Superior temporal gyrus (tissue), 1 donor: ENCODE results near the gene SOCS3.
"Not testable (repeated sequence)": the region's sequence is repeated elsewhere in the genome, so short reads cannot be mapped to it uniquely, and the experiment has no call there.

Experiments
- DNase-seq: peaks from one replicate; pipeline ENCODE4 v3.0.0-alpha.2; 2016; ENCODE audit errors: extremely low spot score

The SOCS3 gene

DNA sequence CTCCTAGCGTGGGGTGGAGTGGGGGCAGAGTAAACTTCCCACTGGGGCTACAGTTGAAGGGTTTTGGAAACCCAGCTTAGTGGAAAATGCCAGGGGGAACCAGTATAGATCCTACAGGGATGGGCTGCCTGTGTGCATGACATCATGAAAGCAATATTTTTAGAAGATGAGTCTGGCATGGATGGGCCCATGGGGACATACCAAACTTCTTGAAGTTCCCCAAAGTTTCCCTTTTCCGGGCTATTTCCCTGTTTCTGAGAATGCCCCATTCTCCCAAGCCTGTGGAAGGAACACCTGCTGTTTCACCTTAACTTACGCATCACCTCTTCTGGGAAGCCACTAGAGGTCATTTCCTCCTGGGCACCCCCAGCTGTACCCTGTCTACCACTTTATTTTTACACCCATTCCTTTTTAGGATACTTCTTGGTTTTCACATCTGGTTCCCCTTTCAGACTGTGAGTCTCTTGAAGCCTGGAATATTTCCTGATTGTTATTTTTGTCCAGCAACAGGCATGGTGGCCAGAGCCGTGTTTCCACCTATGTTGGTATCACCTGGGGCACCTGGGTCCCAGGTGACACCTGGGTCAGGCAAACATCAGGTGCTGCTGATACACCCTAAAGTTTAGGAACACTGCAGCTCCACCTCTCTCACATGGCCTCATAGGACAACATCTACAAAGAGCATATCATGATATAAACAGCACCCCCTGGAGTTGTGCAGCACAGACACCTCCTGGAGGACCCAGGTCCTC is 9.8 kb downstream of the SOCS3 start:
- no peak for DNase-seq

DNA sequence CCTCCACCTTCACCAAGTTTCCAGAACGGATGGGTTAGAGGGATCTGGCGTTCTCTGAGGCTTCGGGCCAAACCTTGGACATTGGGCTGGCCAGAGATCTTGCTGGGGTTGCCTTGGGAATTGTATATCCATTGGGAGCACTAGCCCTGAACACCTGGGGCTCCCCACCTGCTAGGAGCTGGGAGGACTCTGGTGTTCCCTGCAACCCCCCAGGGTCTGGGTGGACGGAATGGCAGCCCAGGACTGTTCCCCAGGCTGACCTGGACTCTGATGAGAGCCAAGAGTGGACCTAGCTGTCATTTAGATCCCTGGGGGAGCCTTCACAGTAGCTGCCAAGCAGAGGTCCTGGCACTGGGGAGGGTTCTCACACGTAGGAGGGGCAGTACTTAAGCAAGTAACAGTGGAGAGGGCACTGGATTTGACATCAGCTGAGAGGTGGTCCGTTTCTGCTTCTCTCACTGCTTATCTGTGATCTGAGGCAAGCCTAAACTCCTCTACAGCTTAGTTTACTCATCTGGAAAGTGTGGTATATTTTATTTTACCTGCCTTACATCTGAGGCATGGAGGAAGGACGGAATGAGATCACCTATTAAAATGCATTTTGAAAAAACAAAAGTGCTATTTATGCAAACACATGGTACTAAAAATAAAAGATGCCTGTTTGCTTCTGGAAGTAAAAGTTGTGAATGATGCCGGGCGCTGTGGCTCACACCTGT is 11.7 kb downstream of the SOCS3 start:
- DNase-seq: no peak

DNA sequence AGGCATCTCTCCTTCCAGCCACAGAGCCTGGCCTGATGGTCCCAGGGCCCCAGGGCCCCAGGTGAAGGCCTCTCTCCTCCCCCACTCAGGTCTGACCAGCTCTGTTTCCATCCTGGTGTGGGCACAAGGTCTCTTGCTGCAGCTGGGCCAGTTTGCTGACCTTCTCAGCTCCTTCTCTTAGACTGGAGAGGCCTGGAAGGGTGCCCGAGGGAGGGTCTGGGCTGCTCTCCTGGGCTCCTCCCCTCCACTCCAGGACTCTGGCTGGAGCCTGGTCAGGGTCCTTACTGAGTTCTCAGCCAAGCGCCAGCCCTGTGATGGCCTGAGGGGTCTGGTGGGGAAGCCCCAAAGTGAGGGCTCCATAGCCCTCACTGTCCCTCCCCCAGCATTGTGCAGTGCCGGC is 12.4 kb downstream of the SOCS3 start:
- no peak for DNase-seq

DNA sequence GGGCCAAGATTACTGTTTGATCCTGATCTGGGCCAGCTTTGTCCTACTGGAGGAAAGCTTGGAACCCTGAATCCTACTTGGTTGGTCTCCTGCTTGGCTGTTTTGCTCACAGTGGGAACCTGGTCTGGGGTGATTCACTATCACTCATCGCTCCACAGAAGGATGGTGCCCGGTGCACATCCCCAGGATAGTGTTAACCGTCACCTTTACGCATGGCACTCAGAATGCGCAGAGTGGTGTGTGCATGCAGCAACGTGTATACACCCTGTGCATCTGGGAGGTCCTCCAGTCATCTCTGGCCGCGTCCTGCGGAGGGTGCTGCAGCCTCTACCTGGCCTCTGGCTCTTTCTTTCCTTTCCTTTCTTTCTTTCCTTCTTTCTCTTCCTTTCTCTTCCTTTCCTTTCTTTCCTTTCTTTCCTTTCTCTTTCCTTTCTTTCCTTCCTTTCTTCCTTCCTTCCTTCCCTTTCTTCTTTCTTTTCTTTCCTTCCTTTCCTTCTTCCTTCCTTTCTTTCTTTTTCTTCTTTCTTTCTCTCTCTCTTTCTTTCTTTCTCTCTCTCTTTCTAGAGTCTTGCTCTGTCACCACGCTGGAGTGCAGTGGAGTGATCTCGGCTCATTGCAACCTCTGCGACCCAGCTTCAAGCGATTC is 13.1 kb downstream of the SOCS3 start:
- DNase-seq: no peak

DNA sequence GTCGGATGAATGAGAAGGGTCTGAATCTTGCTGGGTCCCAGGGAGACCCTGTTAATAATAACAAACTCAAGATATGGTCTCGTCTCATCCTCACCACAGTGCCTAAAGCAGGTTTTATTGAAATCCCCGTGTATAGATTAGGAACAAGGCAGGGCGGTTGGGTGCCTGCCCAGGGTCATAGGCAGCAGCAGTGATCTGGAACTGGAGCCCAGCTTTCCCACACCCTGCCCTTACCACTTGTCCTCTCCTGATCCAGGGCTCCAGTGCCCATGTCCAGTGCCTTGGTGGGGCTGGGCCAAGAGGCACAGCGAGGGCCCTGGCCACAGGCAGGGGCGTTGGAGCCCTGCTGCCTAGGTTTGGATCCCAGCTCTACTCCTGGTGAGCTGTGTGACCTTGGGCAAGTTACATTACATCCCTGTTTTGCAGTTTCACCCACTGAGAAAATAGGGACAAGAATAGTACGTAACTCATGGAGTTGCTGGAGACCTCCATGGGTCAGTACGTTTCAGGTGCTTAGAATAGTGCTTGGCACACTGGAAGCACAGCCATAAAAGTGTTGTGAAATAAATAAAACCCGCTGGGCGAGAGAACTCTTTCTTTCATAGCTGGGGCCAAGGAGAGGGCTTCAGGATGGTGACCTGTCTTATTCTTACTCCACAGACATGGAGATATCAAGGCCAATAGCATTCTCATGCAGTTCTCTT is 13.9 kb downstream of the SOCS3 start:
- DNase-seq: no peak

DNA sequence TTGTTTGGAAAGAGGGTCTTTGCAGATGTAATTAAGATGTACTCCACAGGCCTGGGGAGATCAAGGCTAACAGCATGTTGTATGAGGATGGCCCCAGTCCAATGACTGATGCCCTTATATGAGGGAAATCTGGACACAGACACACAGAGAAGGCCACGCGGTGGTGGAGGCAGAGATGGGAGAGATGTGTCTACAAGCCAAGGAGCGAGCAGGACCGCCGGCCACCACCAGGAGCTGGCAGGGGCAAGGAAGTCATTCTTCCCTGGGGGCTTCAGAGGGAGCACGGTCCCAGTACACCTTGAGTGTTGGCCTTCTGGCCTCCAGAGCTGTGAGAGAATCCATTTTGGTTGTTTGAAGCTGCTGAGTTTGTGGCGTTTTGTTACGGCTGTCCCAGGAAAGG is 14.7 kb downstream of the SOCS3 start:
- no peak for DNase-seq

DNA sequence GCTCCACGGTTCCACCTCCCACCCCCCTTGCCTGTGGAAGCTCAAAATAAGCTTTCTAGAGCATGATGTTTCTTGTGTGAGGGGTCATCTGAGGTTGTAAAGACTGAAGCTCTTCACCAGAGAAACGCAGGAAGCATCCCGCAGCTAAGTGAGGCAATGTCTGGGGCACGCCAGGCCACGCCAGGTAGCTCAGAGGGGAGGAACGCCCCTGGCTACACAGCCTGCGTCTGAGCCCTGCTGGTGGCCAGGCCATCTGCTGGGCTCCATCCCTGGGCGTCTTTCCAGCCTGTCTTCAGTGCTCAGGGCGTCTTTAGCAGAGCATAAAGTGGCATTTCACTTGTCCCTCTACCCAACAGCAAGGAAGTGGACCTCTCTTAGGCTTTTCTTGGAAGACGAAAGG is 15.2 kb downstream of the SOCS3 start:
- no peak for DNase-seq

DNA sequence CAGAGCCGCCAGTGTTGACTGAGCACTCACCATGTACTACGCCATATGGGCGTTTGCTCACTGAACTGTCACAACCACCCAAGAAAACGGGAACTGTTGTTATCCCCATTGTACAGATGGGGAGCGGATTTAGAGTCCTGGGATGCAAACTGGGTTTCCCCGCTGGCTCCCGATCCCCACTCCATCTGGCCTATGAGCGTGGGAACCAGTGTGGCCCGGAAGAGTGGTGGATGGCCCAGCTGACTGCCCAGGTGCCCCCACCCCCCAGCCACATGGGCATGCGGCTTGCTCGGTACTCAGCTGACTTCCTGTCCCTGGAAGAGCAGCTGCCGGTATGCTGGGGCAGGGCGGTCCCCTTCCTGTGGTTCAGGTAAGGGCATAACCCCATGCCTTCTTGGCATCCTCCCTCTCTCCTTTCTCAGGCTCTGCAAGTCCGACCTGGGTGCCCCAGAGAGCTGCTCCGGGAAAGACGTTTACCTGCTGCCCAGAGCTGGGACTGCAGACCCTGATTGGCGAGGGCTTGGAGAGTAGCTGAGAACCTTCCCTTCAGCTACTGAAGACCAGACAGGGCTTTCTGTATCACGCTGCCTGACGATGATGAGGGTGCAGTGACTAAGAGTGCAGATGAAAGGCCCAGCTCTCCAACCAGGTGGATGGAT is 16.2 kb downstream of the SOCS3 start:
- no peak for DNase-seq

DNA sequence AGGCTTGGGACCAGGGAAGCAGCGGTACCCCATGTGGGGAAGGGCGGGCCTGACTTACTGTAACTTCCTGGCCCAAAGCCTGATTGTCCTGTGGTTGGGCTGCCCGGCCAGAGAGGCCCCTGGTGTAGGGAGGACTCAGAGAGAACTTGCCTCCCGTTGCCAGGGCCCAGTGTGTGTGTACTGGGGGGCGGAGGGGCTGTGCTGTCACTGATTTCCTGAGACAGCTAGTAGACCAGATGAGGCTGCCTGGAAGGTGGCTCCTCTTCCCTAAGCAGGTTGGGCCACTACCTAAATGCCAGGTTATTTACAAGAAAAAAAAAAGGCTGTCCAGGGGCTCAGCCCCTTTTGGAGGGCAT is 16.7 kb downstream of the SOCS3 start:
- DNase-seq: no peak

DNA sequence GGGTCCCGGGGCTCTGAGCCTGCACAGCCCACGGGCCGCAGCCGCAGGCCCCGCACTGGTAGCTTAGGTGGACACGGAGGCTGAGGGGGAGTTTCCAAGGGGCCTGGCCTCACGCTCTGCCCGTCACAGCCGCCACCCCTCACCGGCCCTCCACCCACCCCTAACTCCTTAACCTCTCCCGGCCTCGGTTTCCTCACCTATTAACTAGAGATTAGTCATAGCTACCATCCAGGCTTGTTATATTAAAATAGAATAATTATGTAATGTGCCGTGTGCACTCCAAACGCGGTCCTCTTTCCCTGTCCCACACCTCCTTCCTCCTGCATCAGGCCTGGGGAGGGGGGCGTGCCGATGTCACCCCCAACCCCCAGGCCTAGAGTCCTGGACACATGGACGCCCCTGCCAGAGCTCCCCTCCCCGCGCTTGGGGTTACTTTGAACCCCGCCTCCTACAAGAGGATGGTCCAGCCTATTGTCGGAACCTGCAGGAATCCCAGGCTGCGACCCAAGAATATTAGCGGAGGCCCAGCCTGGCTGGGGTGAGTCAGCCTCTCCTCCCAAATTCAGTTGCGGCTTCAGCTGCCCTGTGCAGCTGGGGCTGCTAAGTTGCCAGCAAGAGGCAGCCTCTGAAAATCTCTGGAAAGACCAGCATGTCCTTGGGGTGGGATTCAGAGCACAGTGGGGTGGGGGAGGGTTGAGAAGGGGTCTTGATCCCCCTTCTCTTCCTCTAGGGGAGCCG is 17.3 kb downstream of the SOCS3 start:
- DNase-seq: no peak

DNA sequence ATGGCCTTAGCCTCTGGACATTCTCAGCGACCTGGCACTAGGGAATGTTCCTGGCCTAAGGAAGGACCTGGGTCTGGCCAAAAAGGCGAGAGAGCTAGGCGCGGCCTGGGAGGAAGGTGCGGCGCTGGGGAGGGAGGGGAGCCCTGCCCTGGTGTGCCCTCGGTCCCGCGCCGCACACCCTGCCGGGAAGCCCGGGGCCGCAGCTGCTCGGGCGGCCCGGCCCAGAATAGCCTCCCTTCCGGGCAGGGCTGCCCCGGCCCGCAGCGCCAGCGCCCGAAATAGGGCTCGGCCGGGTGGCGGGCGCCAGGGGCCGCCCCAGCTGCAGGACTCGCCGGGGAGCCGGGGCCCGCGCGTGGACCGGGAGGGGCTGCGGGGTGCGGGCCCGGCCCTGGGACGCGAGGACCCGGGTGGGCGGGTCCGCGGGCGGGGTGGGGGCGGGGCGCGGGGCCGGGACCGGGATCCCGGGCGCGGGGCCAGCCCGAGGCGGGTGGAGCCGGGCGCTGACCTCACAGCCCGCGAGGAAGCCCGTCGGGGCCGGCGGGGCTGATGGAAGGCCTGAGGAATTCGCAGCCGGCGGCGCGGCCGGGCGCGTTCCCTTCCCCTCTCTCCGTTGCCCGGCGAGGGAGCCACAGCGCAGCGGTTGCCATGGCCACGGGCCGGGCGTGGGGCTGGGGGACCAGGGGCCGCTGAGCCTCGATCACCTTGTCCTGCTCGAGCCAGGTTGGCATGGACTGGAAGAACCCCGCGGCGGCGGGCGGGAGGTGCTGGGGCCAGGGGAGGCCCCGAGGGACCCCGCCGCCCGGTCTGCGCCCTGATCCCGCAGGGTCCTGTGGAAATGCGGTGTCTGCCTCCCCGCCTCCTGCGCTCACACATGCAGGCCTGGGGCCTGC is 18.1 kb downstream of the SOCS3 start:
- DNase-seq: peak; percentile 61

DNA sequence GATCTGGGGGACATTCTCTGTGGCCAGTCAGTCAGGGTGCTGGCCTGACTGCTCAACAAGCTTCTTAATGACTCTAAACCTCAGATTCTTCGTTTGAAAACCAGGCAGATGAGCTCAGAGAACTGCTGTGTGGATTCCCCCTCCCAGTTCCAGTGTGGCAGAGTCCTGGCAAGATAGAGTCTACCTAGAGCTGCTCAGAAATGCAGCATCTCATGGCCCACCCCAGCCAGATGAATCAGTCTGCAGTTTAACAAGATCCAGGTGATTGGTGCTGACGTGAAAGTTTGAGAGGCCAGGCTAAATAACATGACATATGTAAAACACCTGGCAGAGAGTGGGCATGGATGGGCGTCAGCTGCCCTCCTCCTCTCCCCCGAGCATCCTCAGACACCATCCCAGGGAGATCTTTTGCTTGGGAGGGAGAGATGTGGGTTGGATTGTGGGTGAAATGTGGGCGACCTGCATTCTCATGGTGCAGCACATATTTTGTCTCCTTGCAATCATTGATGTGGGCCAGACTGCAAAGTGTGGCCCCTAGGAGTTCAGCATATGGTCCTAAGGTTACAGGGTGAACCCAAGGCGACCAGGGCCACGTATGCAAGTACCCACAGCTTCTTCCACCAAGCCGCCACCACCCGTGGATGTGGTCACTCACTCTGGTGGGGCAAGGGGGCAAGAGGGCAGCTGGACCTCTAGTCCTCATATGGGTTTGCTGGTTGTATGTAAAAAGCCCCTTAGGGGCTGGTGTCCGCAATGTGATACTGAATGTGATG is 19.5 kb downstream of the SOCS3 start:
- DNase-seq: no peak

DNA sequence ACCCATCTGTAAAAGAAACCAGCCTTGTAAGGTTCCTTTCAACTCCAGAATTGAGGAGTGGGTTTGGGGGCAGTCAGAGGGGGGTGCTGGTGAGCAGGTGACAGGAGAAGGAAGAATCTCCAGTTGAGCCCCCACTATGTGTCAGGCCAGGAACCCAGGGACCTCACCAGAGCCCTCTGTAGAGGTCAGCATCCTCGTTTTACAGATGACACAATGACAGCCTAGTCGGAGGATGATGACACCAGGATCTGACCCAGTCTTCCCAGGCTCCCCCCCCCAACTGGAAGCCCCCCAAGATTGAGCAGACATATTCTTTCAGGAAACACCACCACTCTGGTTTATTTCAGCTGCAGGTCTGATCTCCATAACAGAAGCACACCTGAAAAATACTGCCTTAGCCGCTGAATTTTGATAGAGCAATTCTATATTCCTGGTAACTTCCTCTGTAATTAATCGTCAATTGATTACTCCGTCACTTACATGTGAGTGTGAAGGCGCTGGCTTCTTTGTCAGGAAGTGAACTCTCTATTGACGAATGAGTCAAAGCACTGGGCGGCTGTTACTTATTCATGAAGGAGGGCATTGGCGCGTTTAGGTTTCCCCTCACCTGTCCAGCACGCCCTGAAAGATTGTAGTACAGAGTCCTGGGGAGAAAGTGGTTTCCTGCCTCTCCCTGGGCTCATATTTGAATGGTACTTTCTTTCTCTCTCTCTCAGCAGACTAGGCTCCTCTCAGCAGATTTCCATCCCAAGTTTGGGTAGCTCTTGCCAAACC is 21.2 kb downstream of the SOCS3 start:
- no peak for DNase-seq

DNA sequence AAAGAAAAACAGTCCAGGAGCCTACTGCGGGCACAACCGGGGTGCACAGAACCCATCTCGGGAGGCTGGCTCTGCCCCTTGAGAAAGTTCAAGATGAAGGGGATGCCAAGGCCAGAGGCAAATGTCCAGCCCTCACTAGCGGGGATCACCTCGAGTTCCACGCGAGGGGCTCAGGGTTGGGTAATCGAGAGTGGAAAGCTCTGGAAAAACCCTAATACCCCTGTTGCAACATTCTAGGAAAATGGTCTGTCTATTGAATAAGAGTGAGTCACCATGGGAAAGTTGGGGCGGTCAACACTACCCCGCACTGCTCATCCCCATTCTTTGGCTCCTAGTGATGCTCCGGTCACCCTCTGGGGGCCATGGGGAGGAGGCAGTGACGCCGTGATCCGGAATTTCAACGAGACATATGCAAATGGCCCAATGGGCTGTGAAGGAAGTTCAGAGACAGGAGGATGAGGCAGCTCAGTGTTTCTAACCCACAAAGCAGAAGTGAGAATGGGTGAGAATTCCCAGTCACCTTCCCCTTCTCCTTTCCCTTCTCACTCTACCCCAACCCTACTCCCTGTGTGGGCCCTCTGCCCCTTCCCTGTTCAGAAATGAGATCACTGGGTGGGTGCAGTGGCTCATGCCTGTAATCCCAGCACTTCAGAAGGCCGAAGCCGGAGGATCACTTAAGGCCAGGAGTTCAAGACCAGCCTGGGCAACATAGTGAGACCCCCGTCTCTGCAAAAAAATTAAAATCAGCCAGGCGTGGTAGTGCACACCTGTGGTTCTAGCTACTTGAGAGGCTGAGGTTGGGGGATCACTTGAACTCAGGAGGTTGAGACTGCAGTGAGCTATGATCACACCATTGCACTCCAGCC is 22.4 kb downstream of the SOCS3 start:
- DNase-seq: no peak

DNA sequence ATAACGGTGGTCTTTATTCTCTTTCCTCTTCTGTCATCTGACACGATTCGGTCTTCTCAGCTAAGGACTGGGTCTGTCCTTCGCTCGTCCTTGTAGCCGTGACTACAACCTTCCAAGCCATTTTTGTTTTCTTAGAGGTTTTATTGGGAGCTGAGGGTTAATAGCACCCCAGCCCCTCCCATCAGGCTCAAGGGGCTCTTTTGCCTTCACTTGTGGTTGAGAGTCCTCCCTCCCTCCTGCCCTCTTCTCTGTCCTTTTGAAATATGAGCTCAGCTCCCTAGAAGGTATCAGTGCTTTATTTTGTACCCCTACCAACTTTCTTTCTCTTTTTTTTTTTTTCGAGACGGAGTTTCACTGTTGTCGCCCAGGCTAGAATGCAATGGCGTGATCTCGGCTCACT is 24.7 kb downstream of the SOCS3 start:
- no peak for DNase-seq

DNA sequence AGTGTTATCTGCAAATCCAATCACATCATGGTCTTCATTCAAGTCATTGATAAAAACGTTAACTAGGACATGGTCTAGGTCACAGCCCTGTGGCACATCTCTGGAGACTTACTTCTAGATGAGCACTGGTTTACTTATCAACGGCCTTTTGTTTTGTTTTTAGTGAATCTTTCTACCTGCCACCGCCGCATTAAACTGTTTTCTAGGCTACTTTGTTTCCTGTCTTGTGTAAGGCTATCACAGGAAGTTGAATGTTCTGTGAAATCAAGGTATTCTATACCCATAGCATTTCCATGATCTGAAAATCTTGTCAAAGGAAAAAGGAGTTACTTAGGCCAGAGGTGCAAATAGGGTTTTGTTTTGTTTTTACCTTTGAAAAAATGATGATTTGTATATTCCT is 26.9 kb downstream of the SOCS3 start:
- no peak for DNase-seq

DNA sequence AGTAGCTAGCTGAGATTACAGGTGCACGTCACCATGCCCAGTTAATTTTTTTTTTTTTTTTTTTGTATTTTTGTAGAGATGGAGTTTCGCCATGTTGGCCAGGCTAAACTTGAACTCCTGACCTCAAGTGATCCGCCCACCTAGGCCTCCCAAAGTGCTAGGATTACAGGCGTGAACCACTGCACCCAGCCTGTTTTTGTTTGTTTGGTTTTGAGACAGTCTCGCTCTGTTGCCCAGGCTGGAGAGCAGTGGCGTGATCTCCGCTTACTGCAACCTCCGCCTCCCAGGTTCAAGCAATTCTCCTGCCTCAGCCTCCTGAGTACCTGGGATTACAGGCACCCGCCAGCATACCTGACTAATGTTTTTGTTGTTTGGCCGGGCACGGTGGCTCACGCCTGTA is 28.5 kb downstream of the SOCS3 start:
- not testable (repeated sequence) for DNase-seq
